ENCODE measurements around the gene CNTROB. TPM values are rescaled to one million over a fixed set of nuclear protein-coding genes. Genes with fewer than 3 reads are reported as not detected.

CNTROB gene
- total RNA-seq, 1 experiment from 2014 or later, result 30.1 TPM

DNA sequence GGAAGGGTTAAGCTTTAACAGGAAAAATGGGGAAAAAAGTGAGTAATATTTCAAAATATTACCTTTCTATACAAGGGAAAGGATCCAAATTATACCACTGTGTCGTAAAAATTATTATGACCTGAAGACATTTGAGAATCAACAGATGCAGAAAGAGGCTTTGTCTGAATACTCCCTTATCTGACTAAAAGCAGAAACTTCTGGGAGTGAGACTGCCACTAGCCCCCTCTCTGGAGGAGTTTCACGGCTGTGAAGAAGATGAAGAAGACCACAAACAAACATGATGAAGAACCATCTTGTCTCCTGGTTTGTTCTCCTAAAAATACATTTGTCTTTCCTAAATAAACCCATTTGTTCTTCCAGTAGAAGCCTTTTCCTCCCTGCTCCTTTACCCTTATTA, 29.4 kb downstream of the CNTROB start:
- Mint-ChIP-seq H3K9me3 (no peaks in the 10 kb centered on the region), H3K4me1 (peaks cover 17 to 19% of the 10 kb centered on the region in 2 experiments), H3K36me3 (ENCODE audit: insufficient read depth in 1 of 3, low read depth in 3 of 3) (no peaks in the 10 kb centered on the region), H3K27ac (no peak overlapping the region; a peak in 1 of 7 replicates), H3K4me3 (no peak overlapping the region), H3K27me3 (ENCODE audit: low read depth) (no peaks in the 10 kb centered on the region; the same call in none of the 2 replicates)
- H3K27ac ChIP-seq (ENCODE audit: insufficient read length, low read depth, low read length), result no peak overlapping the region
- H2BK20ac ChIP-seq (ENCODE audit: low read depth, low read length, poor library complexity, severe bottlenecking), result no peak overlapping the region
- TF ChIP-seq, protein P1, sequence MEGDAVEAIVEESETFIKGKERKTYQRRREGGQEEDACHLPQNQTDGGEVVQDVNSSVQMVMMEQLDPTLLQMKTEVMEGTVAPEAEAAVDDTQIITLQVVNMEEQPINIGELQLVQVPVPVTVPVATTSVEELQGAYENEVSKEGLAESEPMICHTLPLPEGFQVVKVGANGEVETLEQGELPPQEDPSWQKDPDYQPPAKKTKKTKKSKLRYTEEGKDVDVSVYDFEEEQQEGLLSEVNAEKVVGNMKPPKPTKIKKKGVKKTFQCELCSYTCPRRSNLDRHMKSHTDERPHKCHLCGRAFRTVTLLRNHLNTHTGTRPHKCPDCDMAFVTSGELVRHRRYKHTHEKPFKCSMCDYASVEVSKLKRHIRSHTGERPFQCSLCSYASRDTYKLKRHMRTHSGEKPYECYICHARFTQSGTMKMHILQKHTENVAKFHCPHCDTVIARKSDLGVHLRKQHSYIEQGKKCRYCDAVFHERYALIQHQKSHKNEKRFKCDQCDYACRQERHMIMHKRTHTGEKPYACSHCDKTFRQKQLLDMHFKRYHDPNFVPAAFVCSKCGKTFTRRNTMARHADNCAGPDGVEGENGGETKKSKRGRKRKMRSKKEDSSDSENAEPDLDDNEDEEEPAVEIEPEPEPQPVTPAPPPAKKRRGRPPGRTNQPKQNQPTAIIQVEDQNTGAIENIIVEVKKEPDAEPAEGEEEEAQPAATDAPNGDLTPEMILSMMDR (conservative IDR thresholded peaks at IDR 0.05), result no peak
- no peaks in the 10 kb centered on the region for H3K79me2 ChIP-seq (ENCODE audit: insufficient read depth, low read length)
- no peak overlapping the region for H2BK120ac ChIP-seq (ENCODE audit: low read depth, low read length, poor library complexity, severe bottlenecking)
- no peaks in the 10 kb centered on the region for H3K79me1 ChIP-seq (ENCODE audit: insufficient read depth, low read depth, low read length, poor library complexity, severe bottlenecking)
- no peak overlapping the region for H3K14ac ChIP-seq (ENCODE audit: insufficient read depth, low read length)
- no peak overlapping the region for H2BK5ac ChIP-seq (ENCODE audit: insufficient read length, low read length)
- H4K8ac ChIP-seq (replicated peaks; ENCODE audit: insufficient read length, low read depth, low read length), result no peak overlapping the region
- H3K4ac ChIP-seq (ENCODE audit: low read depth, low read length), result no peak overlapping the region
- H3K18ac ChIP-seq (ENCODE audit: insufficient read length, low read depth, low read length), result no peak overlapping the region
- WGBS (ENCODE audit: extremely low coverage, insufficient read length, low lambda C conversion rate), result no CpG with 5 or more reads among the region's 2 CpGs
- H3K9ac ChIP-seq (ENCODE audit: extremely low read depth, insufficient read length, low read length), result no peak overlapping the region
- no peak for DNase-seq
- no peaks in the 10 kb centered on the region for H3K9me3 ChIP-seq (ENCODE audit: control insufficient read depth, low read depth, low read length)
- H3T11ph ChIP-seq (ENCODE audit: low read length), result no peak overlapping the region
- H4K20me1 ChIP-seq (ENCODE audit: control insufficient read depth, insufficient read depth, insufficient read length), result no peaks in the 10 kb centered on the region
- no peak overlapping the region for H3K4me2 ChIP-seq (ENCODE audit: insufficient read depth, insufficient read length, low read length)
- no peak overlapping the region for H4K5ac ChIP-seq (ENCODE audit: insufficient read length, low read depth, low read length)
- no peak overlapping the region for H3K56ac ChIP-seq (ENCODE audit: insufficient read length, low read depth, low read length)
- H2BK12ac ChIP-seq (ENCODE audit: insufficient read length, low read depth, low read length), result no peak overlapping the region
- H3K23ac ChIP-seq (ENCODE audit: insufficient read length, low read depth, low read length), result no peak overlapping the region
- no peaks in the 10 kb centered on the region; the same call in 1 of the 2 replicates for H3K4me1 ChIP-seq (ENCODE audit: insufficient read depth, low read length)
- no peaks in the 10 kb centered on the region for H3K23me2 ChIP-seq (ENCODE audit: insufficient read length, low read depth, low read length, poor library complexity, severe bottlenecking)
- H2AK5ac ChIP-seq (ENCODE audit: insufficient read length, low read length), result no peak overlapping the region
- no peak overlapping the region for H4K91ac ChIP-seq (ENCODE audit: insufficient read length, low read depth, low read length)
- H2BK15ac ChIP-seq (ENCODE audit: low read depth, low read length), result no peak overlapping the region
- no peak overlapping the region for H2AFZ ChIP-seq (ENCODE audit: low read length)
- H3K27me3 ChIP-seq (ENCODE audit: insufficient read depth, low read length), result no peaks in the 10 kb centered on the region

Measured in H9 (cell line).